HG02798 (cell line): ENCODE results near the gene CUZD1.

ENCODE experiments used
- ATAC-seq: cut with Tn5 transposase; IDR thresholded peaks from one replicate; pipeline ENCODE4 v1.9.1; 2021; ENCODE audit warnings: mild to moderate bottlenecking; ENCODE audit not compliant: unreplicated experiment, poor library complexity

Gene CUZD1

DNA sequence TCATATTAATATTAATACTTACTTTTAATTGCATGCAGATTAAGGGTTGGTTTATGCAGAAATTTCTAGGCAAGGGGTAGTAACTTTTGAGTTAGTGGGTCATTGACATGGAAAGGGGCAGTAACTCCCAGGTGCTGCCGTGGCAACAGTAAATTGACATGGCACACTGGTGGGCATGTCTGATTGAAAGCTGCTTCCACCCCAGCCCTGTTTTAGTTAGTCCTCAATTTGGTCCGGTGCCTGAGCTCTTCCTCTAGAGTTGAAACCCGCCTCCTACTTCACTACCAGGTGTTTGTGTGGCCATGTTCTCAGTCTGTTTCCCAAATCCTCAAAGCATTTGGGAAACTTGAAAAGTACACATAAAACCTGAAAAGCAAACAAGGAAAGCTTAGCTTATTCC, 18.4 kb downstream of the CUZD1 start:
- no peak for ATAC-seq

DNA sequence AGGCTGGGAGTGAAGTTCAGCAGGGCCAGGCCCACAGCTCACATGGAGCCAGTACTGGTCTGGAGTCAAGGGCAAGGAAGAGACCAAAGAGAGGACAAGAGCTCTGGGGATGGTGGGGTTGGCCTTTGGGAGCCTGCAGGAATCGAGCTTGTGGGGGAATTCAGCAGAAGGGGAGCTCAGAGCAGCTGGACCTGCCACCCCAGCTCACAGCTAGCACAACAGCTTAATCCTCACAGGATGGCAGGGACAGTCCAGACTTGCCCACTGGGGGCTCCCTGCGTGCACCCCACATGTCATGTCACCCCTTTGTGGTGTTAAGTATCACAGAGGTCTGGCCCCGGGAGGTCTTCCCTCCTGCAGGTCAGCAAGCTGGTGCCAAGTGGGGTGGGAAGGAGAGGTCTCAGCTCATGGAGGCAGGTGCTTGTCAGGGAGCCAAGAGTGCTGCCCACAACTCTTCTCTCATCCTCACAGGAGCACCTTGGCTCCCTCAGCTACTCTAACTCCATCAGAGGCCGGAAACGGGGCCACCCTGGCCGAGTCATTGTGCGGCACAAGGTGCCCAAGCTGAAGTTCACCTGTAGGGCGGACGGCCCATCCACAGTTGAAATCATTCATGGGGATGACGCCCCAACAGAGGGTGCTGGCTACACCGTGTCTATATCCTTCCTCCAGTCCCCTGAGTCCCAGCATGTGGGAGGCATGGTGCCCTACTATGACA, 22.5 kb downstream of the CUZD1 start:
- no peak for ATAC-seq

DNA sequence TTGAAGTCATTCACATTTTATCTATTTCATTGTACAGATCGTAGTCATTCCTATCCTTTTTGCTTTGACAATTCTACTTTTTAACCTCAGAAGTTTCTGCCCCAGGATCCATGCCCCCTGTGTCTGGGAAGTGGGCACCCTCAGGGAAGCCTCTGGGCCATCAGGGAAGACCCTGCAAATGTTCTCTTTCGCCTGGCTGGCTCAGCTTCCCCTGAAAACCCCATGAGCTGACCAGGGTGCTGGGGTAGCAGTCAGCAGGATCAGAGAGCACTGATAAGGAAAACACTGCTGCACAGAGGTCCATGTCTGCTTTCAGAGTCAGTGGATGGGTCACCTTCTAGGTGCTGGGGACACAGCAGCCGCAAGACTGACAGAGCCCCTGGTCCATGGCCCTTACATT, 23.8 kb downstream of the CUZD1 start:
- ATAC-seq = no peak

DNA sequence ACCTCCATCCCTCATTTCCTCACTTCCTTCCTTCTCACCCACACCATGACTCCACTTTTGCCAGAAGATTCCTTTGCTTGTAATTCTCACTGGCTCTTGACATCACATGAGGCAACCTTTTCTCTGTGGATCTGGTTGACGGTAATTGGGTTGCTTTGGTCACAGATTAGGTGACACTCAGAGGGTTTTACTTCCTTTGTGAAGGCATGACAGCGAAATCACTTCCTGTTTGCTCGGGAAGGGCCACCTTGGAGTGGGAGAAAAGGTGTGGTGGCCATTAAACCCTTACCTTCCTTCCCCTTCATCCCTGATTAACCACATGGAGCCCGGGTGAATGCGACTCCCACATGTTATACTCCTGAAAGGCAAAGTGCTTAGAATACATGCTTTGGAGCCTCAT, 30.2 kb downstream of the CUZD1 start:
- ATAC-seq = no peak

DNA sequence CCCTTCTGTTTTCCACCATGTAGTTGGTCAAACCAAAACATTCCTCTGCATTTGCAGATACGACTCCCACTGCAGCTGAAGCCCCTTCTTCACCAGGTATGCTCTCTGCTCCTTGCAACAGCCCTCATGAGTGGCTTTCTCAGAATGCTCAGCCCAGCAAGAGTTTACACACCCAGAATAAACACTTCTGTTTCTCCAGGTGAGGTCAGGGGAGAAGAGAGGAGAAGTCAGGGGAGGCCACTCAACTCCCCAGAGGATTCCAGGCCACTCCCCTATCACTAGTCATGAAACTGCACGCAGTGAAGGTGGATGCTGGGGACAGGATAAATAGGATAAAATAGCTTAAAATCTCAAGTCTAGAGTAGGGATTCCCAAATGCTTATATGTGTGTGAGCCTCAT, 31.2 kb downstream of the CUZD1 start:
- ATAC-seq = no peak

DNA sequence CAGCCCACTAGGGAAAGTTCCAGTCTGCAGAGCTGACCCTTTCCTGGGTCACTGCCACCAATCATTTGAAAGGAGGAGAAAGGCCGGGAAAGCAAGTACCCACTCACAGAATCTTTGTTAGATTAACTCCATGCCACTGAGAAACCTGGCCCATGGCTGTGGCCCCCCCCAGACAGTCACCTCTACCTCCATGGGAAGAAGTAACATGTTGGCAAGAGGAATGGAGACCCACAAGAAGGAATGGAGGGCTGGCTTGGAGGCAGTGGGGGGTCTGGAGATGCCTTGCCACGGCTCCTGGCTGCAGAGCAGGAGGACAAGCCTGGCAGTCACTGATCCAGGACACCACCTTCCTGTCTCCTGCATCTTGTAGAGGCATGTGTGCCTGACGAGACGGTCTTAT, 32.9 kb downstream of the CUZD1 start:
- no peak for ATAC-seq

DNA sequence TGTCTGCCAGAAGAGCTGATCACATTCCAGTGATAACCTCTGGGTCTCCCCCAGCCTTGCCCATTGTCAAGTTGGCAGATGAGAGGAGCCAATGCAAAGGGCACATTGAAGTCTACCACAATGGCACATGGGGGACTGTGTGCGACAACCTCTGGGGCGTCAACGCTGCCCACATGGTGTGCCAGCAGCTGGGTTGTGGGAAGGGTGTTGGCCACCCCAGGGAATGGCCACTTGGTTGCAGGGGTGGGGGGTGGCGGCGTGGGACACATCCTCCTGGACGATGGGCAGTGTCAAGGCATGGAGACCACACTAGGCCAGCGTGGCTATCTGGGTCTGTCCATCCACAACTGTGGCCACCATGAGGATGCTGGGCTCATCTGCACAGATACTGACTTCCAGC, 43.4 kb downstream of the CUZD1 start:
- ATAC-seq = no peak

DNA sequence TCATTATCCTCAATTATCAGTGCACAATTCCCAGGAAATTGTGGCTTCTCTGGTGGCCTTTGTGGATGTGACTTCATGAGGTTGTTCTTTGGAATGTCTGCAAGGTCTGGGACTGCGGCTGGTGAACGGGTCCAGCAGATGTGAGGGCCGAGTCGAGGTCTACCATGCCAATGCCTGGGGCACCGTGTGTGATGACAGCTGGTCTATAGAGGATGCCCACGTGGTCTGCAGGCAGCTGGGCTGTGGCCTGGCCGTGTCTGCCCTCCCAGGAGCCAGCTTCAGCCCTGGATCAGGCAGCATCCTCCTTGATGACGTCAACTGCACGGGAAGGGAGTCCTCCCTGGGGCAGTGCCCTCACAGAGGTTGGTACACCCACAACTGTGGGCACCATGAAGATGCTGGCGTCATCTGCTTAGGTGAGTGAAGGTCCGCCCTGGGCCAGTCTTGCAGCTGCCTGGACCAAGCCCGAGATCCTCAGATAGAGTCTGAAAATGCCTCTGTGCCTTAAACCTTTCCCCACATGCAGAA, 46.9 kb downstream of the CUZD1 start:
- ATAC-seq = no peak

DNA sequence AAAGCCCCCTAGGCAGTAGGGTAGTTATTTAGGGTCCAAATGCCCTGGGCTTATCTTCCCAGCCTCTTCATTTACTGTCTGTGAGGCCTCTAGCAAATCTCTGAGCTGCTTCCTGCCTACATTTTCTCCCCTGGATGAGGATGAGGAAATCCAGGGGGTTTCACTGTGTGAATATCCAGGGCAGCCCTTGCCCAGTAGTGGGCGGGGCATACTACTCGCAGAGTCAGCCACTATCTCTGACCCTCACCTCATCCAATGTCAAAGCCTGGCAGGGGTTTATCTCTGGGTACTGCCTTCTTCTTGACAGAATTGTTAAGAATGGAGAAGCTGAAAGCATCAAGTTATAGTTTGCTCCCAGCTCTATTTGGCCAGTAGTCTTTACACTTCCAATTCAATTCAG, 48.9 kb downstream of the CUZD1 start:
- ATAC-seq = no peak

DNA sequence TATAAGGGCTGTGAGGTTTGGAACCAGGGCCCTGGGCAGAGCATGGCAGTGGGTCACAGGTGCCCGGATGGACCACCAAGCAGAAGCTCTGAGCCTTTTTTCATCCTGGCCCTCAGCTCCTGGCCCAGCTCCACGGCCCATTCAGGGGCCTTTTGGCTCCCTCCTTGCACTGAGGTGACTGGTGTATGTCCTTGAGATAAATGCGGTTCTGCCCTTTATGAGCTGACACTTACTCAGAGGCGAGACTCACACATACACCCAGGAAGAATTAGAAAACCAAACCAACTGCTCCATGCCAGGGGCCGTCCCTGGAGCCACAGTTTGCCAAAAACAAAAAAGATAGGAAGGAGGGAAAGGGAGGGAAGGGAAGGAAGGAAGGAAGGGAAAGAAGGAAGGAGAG, 49.7 kb downstream of the CUZD1 start:
- ATAC-seq = no peak

DNA sequence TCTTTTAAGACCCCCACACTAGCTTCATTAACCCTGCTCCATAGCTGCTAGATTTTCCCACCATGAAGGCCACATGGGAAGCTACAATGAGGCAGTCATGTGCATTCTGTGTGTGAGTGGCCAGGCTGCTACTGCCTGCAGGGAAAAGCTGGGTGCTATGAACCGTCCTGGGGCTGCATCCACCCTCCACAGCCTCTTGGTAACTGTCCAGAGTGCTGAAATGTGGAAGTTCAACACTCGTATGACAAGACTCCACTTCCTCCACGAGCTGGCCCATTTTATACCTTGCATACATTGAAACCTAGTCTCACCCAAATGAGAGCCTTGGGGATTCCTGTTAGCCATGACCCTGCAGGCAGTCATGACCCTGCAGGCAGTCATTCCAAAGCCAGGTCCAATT, 59.4 kb downstream of the CUZD1 start:
- no peak for ATAC-seq

DNA sequence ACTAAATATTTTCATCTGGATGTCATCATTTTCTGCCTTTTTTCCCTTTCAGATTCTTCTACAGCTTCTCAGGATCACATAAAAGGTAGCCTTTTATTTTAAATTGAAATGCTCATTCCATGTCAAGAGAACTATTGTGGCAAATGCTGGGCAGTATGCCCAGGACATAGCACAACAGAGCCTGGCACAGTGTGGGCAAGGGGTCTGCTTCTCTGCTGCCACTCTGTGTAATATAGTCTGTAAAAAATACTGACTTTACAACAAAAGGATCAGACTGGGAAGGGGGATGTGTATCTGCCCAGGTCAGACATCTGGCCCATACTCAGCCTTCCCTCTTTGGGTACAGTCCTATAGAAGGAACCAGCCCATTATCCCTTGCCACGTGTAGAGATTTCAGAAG, 62.7 kb downstream of the CUZD1 start:
- no peak for ATAC-seq
